Measurements from ENCODE around the gene FGF12. TPM values are rescaled to one million over a fixed set of nuclear protein-coding genes. Genes with fewer than 3 reads are reported as not detected.
"Not testable (repeated sequence)": the region's sequence is repeated elsewhere in the genome, so short reads cannot be mapped to it uniquely, and the experiment has no call there.

Gene FGF12
- total RNA-seq, 1 donor from 2014 or later, result 6.1 TPM

DNA sequence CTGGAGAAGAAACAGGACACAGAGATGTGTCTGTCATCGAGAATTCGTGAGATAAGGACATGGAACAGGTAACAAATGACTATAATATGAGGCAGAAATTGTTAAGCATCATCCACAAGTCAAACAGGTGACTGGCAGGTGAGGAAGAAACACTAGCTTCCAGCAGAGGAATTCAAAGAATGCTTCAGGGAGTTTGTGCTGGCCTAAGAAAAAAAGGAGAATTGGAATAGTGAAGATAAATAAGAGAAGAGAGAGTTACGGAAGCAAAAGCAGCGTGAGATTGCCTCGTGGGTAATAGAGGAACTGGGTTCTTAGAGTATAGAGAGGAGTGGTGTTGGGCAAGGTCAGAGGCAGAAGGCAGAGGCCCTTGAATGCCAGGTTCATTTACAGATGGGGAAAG is 22.9 kb upstream of the FGF12 start:
- DNase-seq (ENCODE audit: low spot score, unreplicated experiment), result no peak
- Mint-ChIP-seq H3K36me3 (ENCODE audit: insufficient read depth) (no peaks in the 10 kb centered on the region), H3K27me3 (no peaks in the 10 kb centered on the region), H3K4me1 (ENCODE audit: low read depth) (peaks cover 12% of the 10 kb centered on the region), H3K9me3 (ENCODE audit: low read depth) (no peaks in the 10 kb centered on the region), H3K27ac (no peak overlapping the region), H3K4me3 (ENCODE audit: low read depth) (no peak overlapping the region)
- TF ChIP-seq CTCF (IDR thresholded peaks at IDR 0.05; ENCODE audit: unreplicated experiment), result no peak

GRCh38 chr3:192747746-192748145 is 20.4 kb upstream of the FGF12 start:
- no peak for TF ChIP-seq CTCF (IDR thresholded peaks at IDR 0.05; ENCODE audit: unreplicated experiment)
- Mint-ChIP-seq H3K27me3 (no peaks in the 10 kb centered on the region), H3K9me3 (ENCODE audit: low read depth) (no peaks in the 10 kb centered on the region), H3K36me3 (ENCODE audit: insufficient read depth) (no peaks in the 10 kb centered on the region), H3K27ac (no peak overlapping the region), H3K4me1 (ENCODE audit: low read depth) (peaks cover 12% of the 10 kb centered on the region), H3K4me3 (ENCODE audit: low read depth) (no peak overlapping the region)
- no peak for DNase-seq (ENCODE audit: low spot score, unreplicated experiment)

- H3K27ac Mint-ChIP-seq, result no peak overlapping the region
- peaks cover 12% of the 10 kb centered on the region for H3K4me1 Mint-ChIP-seq (ENCODE audit: low read depth)
Measured at GRCh38 chr3:192747145-192747544, 19.8 kb upstream of the FGF12 start.

DNA sequence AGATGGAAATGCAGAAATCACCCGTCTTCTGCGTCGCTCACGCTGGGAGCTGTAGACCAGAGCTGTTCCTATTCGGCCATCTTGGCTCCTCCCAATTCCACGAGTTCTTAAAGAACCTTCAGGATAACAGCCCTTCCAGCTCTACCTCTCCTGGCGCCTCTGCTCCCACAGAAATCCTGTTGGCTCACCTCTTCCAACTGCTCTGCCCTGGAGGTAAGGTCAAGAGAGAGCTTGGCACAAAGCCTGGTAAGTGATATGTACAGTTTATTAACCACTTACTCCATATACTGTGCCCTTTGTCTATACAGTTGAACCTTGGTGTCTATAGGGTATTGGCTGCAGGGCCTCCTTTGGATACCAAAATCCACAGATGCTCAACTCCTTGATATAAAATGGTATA is 17.8 kb upstream of the FGF12 start:
- Mint-ChIP-seq H3K9me3 (ENCODE audit: low read depth) (no peaks in the 10 kb centered on the region), H3K36me3 (ENCODE audit: insufficient read depth) (no peaks in the 10 kb centered on the region), H3K4me3 (ENCODE audit: low read depth) (no peak overlapping the region), H3K27ac (no peak overlapping the region), H3K27me3 (no peaks in the 10 kb centered on the region), H3K4me1 (ENCODE audit: low read depth) (peaks cover 10% of the 10 kb centered on the region)
- no peak for TF ChIP-seq CTCF (IDR thresholded peaks at IDR 0.05; ENCODE audit: unreplicated experiment)
- no peak for DNase-seq (ENCODE audit: low spot score, unreplicated experiment)

More at GRCh38 chr3:192747145-192747544, 19.8 kb upstream of the FGF12 start:
- Mint-ChIP-seq H3K27me3 (no peaks in the 10 kb centered on the region), H3K4me3 (ENCODE audit: low read depth) (no peak overlapping the region), H3K9me3 (ENCODE audit: low read depth) (no peaks in the 10 kb centered on the region), H3K36me3 (ENCODE audit: insufficient read depth) (no peaks in the 10 kb centered on the region)
- TF ChIP-seq CTCF (IDR thresholded peaks at IDR 0.05; ENCODE audit: unreplicated experiment), result no peak
- DNase-seq (ENCODE audit: low spot score, unreplicated experiment), result no peak

GRCh38 chr3:192744604-192745003 is 17.3 kb upstream of the FGF12 start:
- H3K36me3 Mint-ChIP-seq (ENCODE audit: insufficient read depth); DNase-seq (ENCODE audit: low spot score, unreplicated experiment); H3K4me1 Mint-ChIP-seq (ENCODE audit: low read depth); H3K27ac Mint-ChIP-seq; H3K27me3 Mint-ChIP-seq; H3K9me3 Mint-ChIP-seq (ENCODE audit: low read depth): not testable (repeated sequence)
- peak overlapping the region; percentile 35 for H3K4me3 Mint-ChIP-seq (ENCODE audit: low read depth)

DNA sequence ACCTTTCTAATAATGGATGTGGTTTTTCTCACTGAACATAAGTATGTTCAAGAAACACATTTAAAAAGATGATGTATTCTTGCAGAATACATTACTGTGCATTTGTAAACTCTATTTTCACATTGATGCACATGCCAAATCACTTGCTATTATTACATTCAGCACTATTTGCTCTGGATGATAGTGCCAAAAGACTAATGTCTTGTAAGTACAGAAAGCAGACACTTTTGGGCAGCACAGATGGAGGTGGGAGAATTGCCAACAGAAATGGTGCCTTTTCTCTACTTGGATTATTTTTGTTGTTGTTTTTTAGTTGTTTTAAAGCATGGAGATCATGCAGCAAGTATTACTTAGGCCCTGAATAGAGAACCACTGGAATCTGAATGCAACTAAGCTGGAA is 10.2 kb upstream of the FGF12 start:
- TF ChIP-seq CTCF (IDR thresholded peaks at IDR 0.05; ENCODE audit: unreplicated experiment), result no peak
- no peaks in the 10 kb centered on the region for H3K9me3 Mint-ChIP-seq (ENCODE audit: low read depth)
- H3K36me3 Mint-ChIP-seq (ENCODE audit: insufficient read depth), result no peaks in the 10 kb centered on the region
- DNase-seq (ENCODE audit: low spot score, unreplicated experiment), result no peak
- no peaks in the 10 kb centered on the region for H3K27me3 Mint-ChIP-seq
- H3K4me1 Mint-ChIP-seq (ENCODE audit: low read depth), result no peaks in the 10 kb centered on the region
- no peak overlapping the region for H3K4me3 Mint-ChIP-seq (ENCODE audit: low read depth)
- H3K27ac Mint-ChIP-seq, result no peak overlapping the region

Data from progenitor cell of endocrine pancreas (in vitro differentiated cells).